Left ventricle myocardium inferior (tissue), 1 donor: Measurements from ENCODE around the gene ARMC8. TPM values are rescaled to one million over a fixed set of nuclear protein-coding genes. Genes with fewer than 3 reads are reported as not detected.

ENCODE experiments used
- DNase-seq: peaks from one replicate; pipeline ENCODE4 v3.0.0-alpha.2; 2020
- H3K27ac ChIP-seq: fragments of 200-600 bp; replicated peaks from 2 replicates; pipeline ENCODE4 v1.8.0; 2021
- H3K27me3 ChIP-seq: fragments of 200-600 bp; 2 replicates; pipeline ENCODE4 v1.8.0; 2021; ENCODE audit warnings: low read depth
- H3K36me3 ChIP-seq: fragments of 200-600 bp; 2 replicates; pipeline ENCODE4 v1.8.0; 2021
- H3K4me1 ChIP-seq: fragments of 200-600 bp; 2 replicates; pipeline ENCODE4 v1.8.0; 2021
- H3K4me3 ChIP-seq: fragments of 200-600 bp; 2 replicates; pipeline ENCODE4 v1.8.0; 2021; ENCODE audit warnings: mild to moderate bottlenecking, moderate library complexity
- H3K9me3 ChIP-seq: fragments of 200-600 bp; replicated peaks from 2 replicates; pipeline ENCODE4 v1.8.0; 2021
- intact Hi-C: fragments of 100-400 bp; cut with micrococcal nuclease; formaldehyde crosslinking; loops from one replicate; pipeline ENCODE4 v1.11.0; 2022
- total RNA-seq: library from RNA; stranded (reverse); fragmentation: NEBNext Ultra II Directional; extraction: Animal tissue kit (Norgen Biotek cat#: 25700); gene quantifications from one replicate; pipeline ENCODE4 v1.2.1, GENCODE V29; 2021
- TF ChIP-seq, protein P1 (sequence below): fragments of 200-600 bp; IDR thresholded peaks from 2 replicates; pipeline ENCODE4 v1.8.0; 2021; ENCODE audit warnings: antibody characterized with exemption, mild to moderate bottlenecking, borderline replicate concordance
- donor health status: DM: no; HTN: yes; CAD: no; lungs with severe emphysema.

ARMC8 gene
- total RNA-seq, 1 donor from 2014 or later, result 31.2 TPM

DNA sequence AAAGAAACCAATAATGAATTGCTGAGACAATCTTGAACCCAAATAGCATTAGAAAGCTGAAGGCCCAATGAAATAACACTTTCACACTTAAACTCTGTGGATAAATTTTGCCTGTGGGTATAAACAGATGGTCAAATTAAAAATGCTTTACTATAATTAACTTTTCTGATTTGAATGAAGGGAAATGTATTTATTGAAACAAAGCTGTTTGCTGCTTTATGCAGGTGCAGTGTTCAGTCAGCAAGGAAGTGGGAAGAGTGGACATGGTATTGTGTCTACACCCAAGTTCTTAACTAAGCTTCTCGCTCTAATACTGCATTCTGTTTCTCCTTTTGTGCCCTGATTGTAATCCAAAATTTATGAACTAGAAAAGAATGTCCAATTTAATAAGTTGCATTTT, 110.8 kb downstream of the ARMC8 start:
- TF ChIP-seq, protein P1, sequence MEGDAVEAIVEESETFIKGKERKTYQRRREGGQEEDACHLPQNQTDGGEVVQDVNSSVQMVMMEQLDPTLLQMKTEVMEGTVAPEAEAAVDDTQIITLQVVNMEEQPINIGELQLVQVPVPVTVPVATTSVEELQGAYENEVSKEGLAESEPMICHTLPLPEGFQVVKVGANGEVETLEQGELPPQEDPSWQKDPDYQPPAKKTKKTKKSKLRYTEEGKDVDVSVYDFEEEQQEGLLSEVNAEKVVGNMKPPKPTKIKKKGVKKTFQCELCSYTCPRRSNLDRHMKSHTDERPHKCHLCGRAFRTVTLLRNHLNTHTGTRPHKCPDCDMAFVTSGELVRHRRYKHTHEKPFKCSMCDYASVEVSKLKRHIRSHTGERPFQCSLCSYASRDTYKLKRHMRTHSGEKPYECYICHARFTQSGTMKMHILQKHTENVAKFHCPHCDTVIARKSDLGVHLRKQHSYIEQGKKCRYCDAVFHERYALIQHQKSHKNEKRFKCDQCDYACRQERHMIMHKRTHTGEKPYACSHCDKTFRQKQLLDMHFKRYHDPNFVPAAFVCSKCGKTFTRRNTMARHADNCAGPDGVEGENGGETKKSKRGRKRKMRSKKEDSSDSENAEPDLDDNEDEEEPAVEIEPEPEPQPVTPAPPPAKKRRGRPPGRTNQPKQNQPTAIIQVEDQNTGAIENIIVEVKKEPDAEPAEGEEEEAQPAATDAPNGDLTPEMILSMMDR, result no peak
- H3K27ac ChIP-seq, result no peak overlapping the region

DNA sequence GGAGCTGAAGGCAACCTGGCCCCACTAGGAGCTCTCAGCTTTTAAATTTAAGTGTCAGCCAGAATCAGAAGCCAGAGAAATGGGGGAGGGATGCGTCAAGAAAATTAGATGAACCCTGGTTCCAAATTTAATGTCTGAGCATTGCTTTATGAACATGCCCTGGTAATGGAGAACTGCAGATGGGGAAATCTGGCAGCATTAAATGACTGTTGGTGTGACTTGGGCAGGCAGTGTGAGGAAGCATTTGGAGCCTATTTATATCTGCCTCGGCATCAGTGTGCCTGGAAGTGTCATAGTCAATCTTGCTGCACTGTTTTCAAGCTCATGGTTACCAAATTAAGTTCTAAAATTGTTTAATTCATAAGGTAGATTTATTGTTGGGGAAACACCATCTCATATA, 113.5 kb downstream of the ARMC8 start:
- no peak overlapping the region for H3K27ac ChIP-seq
- H3K9me3 ChIP-seq, result no peaks in the 10 kb centered on the region
- no peaks in the 10 kb centered on the region for H3K27me3 ChIP-seq
- no peaks in the 10 kb centered on the region for H3K4me1 ChIP-seq
- TF ChIP-seq, protein P1, result no peak
- no peak for DNase-seq
- peaks cover 28% of the 10 kb centered on the region for H3K36me3 ChIP-seq
- intact Hi-C loops, result no loop called here
- no peak overlapping the region for H3K4me3 ChIP-seq

More for the DNA sequence above, 110.8 kb downstream of the ARMC8 start:
- H3K9me3 ChIP-seq, result no peaks in the 10 kb centered on the region
- no peaks in the 10 kb centered on the region for H3K4me1 ChIP-seq
- no peak for DNase-seq
- H3K36me3 ChIP-seq, result peaks cover 55% of the 10 kb centered on the region
- no peak overlapping the region for H3K4me3 ChIP-seq
- H3K27me3 ChIP-seq, result no peaks in the 10 kb centered on the region
- intact Hi-C loops, result no loop called here

DNA sequence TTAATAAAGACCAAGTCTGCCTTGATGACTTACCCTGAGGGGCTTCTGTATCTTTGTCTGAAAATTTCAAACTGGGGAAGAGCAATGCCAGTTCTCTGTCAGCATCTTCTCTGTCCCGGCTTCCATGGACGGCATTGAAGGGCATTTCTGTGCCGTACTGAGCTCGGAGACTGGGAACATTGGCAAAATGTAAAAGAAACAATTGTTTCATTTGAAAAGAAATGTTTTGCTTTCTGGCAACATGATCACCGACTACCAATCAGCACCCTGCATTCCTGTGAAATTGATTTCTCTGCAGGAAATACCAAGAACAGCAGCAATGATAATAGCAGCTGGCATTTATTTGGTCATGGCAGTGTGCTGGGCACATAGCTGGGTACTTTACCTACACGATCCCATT, 116.4 kb downstream of the ARMC8 start:
- peaks cover 6% of the 10 kb centered on the region for H3K36me3 ChIP-seq
- H3K27ac ChIP-seq, result no peak overlapping the region
- DNase-seq, result no peak
- TF ChIP-seq, protein P1, result no peak
- intact Hi-C loops, result no loop called here
- H3K9me3 ChIP-seq, result peaks cover 10% of the 10 kb centered on the region
- no peaks in the 10 kb centered on the region for H3K27me3 ChIP-seq
- H3K4me3 ChIP-seq, result no peak overlapping the region
- H3K4me1 ChIP-seq, result no peaks in the 10 kb centered on the region

- intact Hi-C loops, result no loop called here
- H3K27ac ChIP-seq, result no peak overlapping the region
- peaks cover 7% of the 10 kb centered on the region for H3K27me3 ChIP-seq
- no peaks in the 10 kb centered on the region for H3K4me1 ChIP-seq
- TF ChIP-seq, protein P1, result no peak
- no peak for DNase-seq
- no peak overlapping the region for H3K4me3 ChIP-seq
- H3K9me3 ChIP-seq, result peaks cover 33% of the 10 kb centered on the region
- no peaks in the 10 kb centered on the region for H3K36me3 ChIP-seq
These were observed 120.8 kb downstream of the ARMC8 start for GRCh38 chr3:138307899-138308298.

DNA sequence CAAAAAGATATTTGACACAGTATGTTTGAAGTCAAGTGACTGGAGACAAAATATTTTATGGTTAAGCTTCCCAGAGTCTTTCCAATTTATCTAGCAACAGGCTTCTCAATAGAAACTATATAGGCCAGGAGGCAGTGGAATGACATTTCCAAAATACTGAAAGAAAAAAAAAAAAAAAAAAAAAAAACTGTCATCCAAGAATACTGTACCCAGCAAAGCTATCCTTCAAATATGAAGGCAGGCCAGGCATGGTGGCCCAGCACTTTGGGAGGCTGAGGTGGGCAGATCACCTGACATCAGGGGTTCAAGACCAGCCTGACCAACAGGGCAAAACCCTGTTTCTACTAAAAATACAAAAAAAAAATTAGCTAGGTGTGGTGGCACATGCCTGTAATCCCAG, 121.7 kb downstream of the ARMC8 start:
- peaks cover 7% of the 10 kb centered on the region for H3K27me3 ChIP-seq
- TF ChIP-seq, protein P1, result no peak
- no peaks in the 10 kb centered on the region for H3K36me3 ChIP-seq
- intact Hi-C loops, result no loop called here
- H3K27ac ChIP-seq, result no peak overlapping the region
- no peak for DNase-seq
- H3K9me3 ChIP-seq, result peaks cover 33% of the 10 kb centered on the region
- H3K4me3 ChIP-seq, result no peak overlapping the region
- H3K4me1 ChIP-seq, result no peaks in the 10 kb centered on the region

- intact Hi-C loops, result no loop called here
- DNase-seq, result no peak
- Histone ChIP-seq H3K4me1 (no peaks in the 10 kb centered on the region), H3K4me3 (no peak overlapping the region), H3K27me3 (peaks cover 7% of the 10 kb centered on the region), H3K36me3 (no peaks in the 10 kb centered on the region), H3K27ac (no peak overlapping the region), H3K9me3 (peaks cover 33% of the 10 kb centered on the region)
- TF ChIP-seq, protein P1, result no peak
These were observed 123.4 kb downstream of the ARMC8 start for GRCh38 chr3:138310494-138310893.
